MV-4-11 (cell line): ENCODE measurements around the gene MATCAP1.

Experiments used
- DNase-seq: peaks from one replicate; lab custom pipeline; 2025; lab: John Stamatoyannopoulos, UW

The MATCAP1 gene

DNA sequence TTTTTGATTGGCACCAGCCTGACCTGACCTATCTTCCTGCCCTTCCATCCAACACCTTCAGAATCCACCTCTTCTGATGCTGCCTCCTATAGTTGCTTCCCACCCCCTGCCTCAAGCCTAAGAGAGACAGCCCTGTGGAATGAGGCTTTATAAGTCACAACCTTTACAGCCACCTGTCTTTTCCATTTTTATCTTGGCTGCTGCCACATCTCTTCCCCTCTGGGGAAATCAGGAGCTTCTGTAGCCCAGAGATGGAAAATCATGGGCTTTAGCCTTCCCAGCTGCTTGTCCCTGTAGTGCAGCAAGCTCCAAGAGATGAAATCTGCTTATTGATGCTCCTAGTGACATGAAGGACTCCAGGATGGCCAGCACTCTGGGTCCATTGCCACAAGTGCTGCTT is 55.3 kb downstream of the MATCAP1 start:
- DNase-seq = no peak
